SKM-1 treated with dmso at 0.1 percent for 144 hours (cell line): ENCODE results near the gene CCDC6.
"Not testable (repeated sequence)": the region's sequence is repeated elsewhere in the genome, so short reads cannot be mapped to it uniquely, and the experiment has no call there.

Experiments
- DNase-seq: peaks from one replicate; lab custom pipeline; 2025; ENCODE audit not compliant: unreplicated experiment; lab: John Stamatoyannopoulos, UW

Gene CCDC6

DNA sequence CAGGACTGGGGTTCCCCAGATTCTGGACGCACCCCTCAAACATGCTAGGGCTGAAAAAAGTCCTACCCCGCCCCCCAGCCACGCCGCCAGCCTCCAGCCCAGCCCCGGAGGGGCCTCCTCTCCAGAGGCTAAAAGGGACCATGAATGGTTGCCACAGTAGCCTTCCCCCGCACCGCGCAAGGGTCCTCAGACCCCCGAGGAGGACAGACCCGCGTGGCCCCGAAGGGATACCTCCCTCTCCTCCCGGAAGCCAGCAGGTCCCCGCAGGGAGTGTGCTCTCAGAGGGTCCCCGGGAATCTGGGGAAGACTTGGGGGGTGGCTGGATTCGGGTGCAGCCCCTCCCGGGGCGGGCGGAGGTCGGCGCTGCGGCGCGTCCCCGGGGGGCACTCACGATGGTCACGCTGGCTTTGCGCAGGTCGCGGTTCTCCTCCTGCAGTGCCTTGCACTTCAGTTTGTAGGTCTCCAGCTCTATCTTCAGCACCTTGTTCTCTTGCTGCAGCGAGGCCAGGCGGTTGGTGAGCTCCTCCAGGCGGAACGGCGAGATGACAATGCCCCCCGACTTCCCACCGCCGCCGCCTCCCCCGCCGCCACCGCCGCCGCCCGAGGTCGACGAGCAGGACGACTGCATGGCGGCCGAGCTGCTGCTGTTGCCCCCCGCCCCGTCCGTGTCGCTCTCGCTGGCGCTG lies 482 bp downstream of the CCDC6 start:
- no peak for DNase-seq

GRCh38 chr10:59905066-59905730 lies 1.2 kb downstream of the CCDC6 start:
- no peak for DNase-seq

DNA sequence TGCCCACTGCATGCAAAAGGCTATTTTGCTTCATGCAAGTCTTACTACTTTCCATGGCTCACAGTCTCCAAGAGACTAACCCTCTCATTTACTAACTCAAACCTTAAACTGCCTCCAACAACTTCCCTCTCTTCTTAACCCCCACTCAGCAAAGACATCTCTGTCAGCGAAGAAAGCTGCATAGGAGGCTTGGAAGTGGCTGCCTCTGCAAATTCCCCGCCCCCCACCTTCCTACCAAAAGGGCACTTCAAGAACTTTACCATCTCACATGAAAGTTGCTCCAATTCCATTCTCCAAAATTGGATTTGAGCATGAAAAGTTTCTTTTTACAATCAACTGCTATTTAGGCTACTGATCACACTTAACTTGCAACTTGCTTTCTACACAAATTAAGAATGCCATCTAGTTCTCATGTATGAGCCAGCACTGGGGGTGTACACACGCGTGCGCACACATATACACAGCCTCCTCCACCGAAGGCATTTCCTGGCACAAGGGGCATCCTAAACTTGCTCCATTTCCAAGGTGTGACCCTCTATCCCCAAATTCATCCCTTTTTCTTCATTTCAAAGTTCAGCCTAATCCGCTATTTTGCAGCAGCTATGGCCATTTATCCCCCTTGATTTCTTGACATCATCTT lies 1.8 kb downstream of the CCDC6 start:
- no peak for DNase-seq

- no peak for DNase-seq
These were observed 2.5 kb downstream of the CCDC6 start for GRCh38 chr10:59903871-59904270.

- DNase-seq = no peak
These were observed 4.3 kb downstream of the CCDC6 start for GRCh38 chr10:59902016-59902415.

DNA sequence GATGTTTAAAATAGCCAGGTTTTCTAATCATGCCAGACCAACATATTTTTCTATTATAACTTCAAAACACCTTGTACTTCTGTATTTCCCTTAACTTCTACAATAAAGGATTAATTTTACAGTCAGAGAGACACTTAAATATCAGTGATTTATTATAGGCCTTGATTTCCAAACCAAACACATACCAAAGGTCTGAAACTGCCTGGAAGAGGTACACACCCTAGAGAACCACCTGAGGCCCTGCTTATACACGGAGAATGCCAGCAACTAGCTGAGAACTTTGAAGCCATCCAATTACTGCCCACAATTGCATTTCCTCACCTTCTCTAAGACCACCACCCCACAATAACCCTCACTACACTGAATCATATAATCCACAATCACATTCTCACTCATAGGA lies 4.9 kb downstream of the CCDC6 start:
- no peak for DNase-seq

DNA sequence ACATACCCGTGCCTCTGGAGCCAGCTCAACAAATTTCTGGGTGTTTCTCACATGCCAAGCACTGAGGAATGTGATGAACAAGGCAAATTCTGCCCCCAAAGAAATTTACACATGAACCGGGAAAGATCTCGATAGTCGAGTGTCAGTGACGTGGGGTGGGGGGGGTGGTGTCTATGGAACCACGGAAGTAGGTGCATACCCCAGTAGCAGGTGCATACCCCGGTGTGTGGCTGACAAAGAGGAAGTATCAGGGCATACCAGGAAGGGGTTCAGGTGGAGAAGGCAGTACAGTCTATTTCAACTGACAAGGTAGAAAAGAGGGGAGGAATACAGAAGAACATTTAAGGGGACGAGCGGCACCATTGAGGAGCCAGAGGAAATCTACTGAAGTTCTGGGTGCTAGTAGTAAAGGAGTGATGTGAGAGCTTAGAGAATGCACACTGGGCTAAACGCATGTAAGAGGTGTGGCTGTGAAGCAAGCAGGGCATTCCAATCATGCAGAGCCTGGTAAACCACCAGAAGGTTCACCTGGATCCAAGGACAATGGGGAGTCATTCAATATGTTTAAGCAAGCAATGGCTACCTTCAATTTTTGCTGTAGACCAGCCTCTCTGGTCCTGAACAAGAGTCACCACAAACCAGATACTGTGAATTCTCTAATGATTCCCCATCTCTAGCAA lies 6.2 kb downstream of the CCDC6 start:
- DNase-seq = no peak

- DNase-seq = no peak
These were observed 8.1 kb downstream of the CCDC6 start for GRCh38 chr10:59898125-59898835.

DNA sequence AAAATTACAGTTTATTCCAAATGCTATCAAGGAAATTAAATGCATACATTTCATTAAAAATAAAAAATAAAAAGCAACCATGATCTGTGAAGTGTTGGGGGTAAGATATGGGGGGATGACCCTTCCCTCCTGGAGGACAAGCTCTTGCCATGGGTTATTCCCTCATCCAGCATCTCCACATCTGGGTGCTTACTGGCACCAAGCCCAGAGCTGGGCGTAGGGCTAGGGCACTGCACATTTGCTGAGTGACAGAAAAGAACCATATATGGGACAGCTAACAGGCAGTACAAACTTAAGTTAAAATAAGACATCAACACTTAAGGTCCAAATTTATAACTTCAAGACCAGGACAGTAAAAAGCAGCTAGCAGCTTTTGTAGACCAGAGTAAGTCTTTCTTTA lies 10.2 kb downstream of the CCDC6 start:
- no peak for DNase-seq

DNA sequence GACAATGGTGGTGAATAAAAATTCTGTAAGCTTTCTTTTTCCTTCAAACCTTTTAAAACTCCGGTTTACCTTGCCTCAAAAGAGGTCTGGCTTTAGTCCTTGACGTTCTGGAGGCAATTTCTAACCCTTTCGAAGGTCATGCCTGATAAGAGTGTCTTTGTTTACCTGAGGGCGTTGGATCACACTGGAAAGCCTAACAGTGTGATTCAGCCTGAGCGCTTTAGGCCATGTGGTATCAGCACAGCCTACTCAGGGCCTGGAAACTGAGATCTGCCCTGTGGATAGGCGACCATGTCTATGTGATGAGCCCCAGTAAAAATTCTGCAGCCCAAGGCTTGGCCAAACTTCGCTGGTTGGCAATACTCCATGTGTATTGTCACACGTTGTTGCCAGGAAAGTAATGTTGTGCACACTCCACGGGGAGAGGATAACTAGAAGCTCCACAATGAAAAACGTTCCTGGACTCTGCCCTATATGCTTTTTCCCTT lies 10.7 kb downstream of the CCDC6 start:
- no peak for DNase-seq

DNA sequence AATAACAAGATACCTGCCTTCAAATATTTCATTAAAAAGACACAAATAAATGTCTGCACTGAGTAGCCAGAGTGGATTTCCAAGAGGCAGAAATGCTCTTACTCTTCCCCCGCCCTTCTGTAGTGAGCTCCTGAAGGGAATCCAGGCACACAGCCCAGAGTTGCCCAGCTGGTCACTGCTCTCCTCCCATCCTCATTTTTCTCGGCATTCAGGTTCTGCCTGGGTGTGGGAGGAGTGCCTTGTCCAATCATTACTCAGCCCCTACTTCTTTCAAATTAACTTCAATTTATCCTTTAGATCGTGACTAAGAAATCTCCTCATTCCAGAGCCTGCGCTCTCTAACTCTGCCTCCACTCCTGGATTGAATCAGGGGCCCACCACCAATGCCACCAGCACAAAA lies 12.2 kb downstream of the CCDC6 start:
- DNase-seq = no peak

DNA sequence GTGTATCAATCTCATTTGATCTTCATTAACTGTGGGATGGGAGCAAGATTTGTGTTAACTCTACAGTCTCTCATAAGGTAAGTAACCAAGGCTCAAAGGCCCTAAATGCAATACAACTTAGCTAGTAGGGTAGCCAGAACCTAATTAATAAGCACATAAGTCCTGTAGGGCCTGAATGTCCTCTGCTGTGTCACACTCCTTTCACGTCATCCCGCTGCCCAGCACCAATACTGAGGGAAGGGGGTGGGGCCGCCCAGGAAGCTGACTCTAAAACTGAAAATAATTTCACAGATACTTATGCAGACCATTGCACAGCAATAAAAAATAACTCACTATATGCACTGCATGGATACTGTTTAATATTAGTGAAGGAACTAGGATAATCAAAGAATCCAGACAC lies 13.7 kb downstream of the CCDC6 start:
- DNase-seq = no peak

GRCh38 chr10:59891936-59892335 lies 14.4 kb downstream of the CCDC6 start:
- DNase-seq = no peak

- DNase-seq = no peak
These were observed 15.0 kb downstream of the CCDC6 start for GRCh38 chr10:59891349-59891748.

DNA sequence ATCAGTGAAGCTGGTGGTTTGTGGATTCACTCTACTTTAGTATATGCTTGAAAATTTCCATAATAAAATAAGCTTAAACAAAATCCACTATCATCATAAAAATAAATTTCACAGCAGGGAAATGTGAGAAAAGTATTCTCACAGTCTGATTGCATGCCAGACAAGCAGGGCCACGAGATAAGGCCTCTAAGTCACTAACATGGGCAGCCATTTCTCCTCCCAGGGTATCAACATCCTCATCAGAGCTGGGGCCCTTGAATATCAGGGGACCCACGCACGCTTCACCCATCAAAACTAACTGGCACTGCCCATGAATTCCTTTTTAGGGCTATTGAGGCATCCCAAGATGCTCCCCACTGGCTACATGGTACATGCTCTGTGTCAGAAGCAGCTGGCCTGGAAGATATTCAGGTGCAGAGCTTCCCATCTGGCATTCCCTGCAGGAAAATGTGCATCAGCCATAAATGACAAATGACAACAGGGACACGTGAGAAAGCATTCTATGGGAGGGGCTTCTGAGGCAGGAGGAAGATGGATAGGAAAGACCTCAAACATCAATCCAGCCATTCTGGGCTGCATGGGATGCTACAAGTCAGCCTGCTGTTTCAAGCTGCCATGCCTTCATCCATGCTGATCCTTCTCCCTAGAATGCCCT lies 17.4 kb downstream of the CCDC6 start:
- no peak for DNase-seq

DNA sequence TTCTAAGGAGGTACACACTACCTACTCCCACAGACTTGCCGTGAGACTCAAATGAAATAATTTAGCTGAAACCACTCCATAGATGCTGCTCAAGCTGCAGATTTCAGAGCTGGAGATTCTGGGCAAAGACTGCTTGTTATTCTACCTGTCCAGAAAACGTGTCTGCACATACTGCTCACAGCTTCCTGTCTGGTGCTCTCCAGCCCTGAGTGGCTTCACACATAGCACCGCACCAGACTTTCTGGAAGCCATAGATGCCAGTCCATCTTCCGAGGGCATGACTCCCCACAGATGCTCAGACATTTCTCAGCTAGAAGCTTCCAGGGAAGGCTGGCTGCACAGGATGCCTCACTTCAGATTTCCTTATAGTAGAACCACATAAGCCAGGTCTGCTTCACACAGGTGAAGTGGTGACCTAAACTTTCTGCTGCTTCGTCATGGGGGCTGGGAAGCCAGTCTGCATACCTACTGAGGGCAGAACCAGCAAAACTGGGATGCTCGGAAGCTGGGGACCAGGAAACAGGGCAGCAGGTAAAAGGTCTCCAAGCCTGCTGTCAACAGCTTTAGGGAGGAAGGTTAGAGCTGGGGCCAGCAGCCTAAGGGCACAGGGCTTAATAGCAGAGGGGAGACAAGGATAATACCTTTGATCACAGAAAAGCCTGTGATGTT lies 18.2 kb downstream of the CCDC6 start:
- DNase-seq = no peak

DNA sequence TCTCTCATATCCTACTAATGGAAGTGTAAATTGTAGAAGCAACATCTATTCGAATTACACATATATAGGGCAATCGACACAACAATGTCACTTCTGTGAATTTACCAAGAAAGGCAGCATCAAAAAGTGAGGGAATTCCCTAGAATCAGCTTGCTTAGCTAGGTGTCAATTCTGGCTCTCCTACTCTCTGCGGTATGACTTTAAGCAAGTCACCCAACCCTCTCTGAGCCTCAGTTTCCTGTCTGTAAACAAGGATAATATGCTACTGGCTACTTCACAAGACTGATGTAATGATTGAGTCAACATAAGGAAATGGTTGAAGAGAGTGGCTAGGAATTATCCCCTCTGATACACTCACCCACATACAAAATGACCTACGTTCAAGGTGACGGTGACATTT lies 19.4 kb downstream of the CCDC6 start:
- peak; percentile 56 for DNase-seq

GRCh38 chr10:59885430-59886134 lies 20.8 kb downstream of the CCDC6 start:
- DNase-seq = peak; percentile 80

- not testable (repeated sequence) for DNase-seq
These were observed 21.5 kb downstream of the CCDC6 start for GRCh38 chr10:59884893-59885292.
